Stimulated activated CD8-positive, alpha-beta memory T cell treated with anti-CD3 and anti-CD28 coated beads, Interleukin-15, amount 100 ng/mL, for 4 hours (primary cell): ENCODE data around the gene BICRA.
"Not testable (repeated sequence)": the region's sequence is repeated elsewhere in the genome, so short reads cannot be mapped to it uniquely, and the experiment has no call there.

Source experiments
- DNase-seq, 2 donors: peaks; one replicate each; pipeline ENCODE4 v3.0.0-alpha.2; 2020; ENCODE audit warnings: low read depth in 2 of 2

BICRA gene

DNA sequence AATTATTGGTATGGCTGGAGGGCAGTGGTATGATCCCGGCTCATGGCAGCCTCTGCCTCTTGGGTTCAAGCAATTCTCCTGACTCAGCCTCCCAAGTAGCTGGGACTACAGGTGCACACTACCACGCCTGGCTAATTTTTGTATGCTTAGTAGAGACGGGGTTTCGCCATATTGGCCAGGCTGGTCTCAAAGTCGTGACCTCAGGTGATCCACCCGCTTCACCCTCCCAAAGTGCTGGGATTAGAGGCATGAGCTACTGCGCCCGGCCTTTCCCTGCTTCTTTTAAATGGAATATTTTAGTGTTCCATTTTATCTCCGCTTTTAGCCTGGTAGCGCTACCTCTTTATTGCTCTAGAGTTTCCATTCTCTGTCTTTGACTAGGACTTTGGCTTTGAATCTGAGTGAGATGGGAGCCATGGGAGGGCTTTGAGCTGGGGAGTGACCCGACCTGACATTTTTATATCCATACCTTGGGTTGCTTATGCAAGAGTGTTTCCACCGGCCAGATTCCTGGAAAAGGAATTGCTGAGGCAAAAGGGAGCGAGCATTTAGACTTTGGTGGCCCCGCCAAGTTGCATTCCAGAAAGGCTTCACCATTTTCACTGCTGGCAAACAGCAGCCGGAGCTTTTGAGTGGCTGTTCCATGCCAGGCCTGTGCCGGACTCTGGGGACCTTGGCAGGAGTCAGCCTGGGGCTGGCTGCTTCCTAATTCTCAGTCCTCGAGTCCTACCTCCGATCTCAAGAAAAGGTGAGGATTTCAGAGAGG is 22.9 kb downstream of the BICRA start:
- DNase-seq, result no peak

DNA sequence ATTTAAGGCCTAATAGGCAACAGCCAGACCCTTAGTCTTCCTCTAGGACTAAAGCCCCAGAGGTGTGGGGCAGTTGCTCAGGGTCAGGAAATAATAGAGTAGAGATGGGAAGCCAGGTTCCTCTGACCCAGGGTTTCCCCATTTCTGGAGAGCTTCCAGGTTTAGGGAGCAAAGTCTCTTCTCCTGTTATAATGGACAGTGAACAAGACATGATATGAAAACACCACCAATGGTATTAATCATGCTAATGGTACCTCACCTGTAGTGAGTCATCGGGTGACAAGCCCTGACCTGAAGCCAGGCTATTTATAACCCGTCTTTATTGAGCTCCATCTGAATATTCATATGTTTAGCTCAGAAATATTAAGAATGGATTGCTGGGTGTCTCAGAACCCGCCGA is 24.6 kb downstream of the BICRA start:
- DNase-seq, result no peak

DNA sequence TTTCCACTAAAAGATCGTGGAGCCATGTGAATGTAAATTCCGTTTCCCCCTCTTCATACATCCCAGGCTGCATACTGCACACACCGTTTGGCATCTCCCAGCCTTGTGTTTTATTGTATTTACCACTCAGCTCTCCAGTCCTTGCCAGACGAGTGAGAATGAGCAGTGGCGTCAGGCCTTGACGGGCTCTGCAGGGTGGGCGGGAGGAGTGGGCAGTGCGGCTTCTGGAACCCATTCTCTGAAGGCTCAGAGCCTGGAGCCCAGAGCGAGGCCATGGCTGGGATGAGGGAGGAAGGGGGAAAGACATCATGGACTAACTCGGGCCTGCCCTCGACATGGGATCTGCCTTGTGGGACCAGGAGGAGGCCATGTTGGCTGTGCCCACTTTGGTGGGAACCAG is 25.1 kb downstream of the BICRA start:
- no peak for DNase-seq

DNA sequence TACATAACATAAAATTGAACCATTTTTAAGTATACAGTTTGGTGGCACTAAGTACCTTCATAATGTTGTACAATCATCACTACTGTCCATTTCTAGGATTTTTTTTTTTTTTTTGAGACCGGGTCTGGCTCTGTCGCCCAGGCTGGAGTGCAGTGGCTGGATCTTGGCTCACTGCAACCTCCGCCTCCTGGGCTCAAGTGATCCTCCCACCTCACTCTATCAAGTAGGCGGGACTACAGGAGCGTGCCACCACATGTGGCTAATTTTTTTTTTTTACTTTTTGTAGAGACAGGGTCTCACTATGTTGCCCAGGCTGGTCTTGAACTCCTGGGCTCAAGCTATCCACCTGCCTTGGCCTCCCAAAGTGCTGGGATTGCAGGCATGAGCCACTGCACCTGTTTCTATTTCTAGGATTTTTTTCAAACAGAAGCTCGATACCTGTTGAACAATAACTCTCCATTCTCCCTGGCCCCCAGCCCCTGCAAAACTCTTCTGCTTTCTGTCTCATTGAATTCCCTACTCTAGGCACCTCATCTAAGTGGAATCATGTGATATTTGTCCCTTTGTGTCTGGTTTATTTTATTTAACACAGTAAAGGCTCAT is 26.3 kb downstream of the BICRA start:
- not testable (repeated sequence) for DNase-seq

DNA sequence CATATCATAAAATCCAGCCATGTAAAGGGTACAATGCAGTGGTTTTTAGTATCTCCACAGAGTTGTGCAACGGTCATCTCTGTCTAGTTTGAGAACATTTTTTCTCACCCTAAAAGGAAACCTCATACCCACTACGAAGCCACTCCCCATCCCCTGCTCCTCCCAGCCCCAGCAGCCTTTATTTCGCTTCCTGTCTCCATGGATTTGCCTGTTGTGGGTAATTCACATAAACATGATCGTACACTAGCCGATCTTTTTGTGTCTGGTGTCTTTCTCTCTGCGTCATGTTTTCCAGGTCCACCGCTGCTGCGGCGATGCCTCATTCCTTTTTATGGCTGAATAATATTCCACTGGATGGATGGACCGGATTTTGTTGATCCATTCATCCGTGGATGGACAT is 28.6 kb downstream of the BICRA start:
- no peak for DNase-seq

DNA sequence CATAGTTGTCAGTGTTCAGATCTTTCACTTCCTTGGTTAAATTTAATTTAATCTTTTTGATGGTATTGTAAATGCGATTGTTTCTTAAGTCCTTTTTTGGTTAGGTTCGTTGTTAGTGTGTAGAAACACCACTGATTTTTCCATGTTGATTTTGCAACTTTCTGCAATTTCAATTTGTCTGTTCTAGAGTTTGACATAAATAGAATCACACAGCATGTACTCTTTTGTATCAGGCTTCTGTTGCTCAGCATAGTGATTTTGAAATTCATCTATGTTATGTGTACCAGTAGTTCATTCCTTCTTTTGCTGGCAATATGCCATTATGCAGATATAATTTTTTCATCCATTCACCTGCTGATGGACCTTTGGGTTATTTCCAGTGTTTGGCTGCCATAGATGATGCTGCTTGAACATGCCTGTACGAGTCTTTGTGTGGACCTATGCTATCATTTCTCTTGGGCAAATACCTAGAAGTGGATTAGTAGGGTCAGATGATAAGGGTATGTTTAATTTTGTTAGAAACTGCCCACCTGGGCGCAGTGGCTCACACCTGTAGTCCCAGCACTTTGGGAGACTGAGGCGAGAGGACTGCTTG is 33.1 kb downstream of the BICRA start:
- no peak for DNase-seq

DNA sequence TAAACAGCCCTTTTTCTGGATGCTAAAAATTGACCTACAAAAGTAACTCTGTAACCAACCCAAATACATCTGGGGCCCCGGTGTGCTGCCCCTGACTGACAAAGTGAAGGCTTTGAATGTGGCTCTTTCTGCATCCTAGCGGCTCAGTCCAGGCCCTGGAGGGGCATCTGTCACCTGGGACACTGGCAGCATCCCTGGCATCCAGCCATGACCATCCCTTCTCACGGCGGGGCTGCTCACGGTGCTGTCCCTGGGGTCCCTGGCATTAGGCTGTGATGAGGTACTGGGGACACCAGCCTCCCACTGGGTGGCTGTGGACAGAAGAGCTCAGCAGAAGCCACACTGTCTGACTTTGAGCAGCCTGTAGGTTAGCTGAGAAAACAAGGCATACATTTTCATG is 34.3 kb downstream of the BICRA start:
- no peak for DNase-seq

DNA sequence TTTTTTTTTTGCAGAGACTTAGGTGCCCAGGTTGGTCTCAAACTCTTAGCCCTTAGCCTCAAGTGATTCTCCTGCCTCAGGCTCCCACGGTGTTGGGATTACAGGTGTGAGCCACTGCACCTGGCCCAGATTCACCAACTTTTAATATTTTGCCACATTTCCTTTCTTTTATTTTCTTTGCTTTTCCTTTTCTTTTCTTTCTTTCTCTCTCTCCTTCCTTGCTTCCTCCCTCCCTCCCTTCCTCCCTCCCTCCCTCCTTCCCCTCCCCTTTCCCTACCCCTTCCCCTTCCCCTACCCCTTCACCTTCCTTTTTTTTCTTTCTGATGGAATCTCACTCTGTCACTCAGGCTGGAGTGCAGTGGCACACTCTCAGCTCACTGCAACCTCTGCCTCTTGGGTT is 35.3 kb downstream of the BICRA start:
- DNase-seq, result no peak

DNA sequence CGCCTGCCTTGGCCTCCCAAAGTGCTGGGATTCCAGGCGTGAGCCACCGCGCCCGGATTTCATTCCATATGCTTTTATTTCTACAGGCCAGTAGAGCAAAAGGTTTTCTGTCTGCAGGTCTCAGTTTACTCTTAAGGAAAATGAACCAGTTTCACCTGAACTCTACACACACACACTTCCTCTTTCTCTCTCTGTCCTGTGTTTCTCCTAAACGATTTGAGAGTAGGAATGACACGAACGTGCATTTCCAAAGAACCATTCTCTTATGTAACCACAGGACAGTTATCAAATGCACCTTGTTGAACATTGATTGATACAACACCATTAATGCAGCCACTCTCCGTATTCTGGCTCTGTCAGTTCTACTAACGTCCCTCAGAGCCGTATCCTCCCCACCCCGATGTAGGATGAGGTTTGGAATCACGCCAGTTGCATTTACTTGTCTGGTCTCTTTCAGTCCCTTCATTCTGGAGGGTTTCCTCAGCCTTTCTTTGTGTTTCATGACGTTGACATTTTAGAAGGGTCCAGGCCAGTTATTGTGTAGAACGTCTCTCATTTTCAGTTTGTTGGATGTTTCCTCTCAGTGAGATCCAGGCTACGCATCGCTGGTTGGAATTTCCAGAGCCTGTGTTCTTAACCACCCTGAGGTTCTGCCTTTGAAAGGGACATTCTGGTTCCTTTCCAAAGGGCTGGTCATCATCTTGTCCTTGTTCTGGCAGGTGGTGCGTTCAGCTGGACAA is 36.0 kb downstream of the BICRA start:
- DNase-seq, result no peak

DNA sequence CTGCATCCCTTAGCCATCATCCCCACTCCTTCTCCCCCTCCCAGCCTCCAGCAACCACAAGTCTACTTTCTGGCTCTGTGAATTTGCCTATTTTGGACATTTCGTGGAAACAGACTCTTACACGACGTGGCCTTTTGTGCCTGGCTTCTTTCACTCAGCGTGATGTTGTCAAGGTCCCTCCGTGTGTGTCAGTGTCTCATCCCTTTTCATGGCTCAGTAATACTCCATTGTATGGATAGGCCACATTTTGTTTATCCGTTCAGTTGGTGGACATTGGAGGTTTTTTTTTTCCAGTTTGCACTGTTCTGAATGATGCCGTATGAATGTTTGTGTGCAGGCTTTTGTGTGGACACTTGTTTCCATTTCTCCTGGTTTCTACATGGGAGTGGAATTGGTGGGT is 38.0 kb downstream of the BICRA start:
- no peak for DNase-seq

DNA sequence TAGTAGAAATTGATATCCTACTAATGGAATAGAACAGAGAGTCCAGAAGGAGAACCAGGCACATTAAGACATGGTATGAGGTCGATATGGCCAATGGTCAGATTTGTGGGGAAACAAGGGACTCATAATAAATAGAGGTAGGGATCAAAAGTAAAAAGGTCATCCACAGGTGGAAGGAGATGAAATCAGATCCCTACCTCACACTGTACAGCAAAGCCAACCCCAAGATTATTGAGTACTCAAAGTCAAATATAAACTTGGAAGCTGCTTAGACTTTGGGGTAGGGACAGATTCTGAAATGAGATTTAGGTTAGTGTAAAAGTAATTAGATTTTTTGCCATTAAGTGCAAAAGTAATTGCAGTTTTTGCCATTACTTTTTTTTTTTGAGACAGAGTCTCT is 40.7 kb downstream of the BICRA start:
- DNase-seq, result no peak

DNA sequence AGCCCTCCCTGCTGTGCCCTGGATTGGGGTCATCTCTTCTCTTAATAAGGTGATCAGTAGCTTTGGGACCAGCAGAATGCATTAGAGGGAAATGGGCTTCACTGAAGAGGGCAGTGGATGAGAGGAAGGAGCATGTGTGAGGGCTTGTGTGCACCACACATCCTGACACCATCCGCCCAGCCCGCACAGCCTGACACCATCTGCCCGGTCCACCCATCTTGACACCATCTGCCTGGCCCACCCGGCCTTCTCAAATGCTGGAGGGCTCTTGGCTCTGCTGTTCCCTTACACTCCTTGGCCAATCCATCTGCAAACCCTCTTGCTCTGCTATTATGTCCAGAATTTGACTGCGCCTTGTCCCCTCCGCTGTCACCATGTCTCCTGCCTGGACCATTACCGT is 41.8 kb downstream of the BICRA start:
- no peak for DNase-seq

DNA sequence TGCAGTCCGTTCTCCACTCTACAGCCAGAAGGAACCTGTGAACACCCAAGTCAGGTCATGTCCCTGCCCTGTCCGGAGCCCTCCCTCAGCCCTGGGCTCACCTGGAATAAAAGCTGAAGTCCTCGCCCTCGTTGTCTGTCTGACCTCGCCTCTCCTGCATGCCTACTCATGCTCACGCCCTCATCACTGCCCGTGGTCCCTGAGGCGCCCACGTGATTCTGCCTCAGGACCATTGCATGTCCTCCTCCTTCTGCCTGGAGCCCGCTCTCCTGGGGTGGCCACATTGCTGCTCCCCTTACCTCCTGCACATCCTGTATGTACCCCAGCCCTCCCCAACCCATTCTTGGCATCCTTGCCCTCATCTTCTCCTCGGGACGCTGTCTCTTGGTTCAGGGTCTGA is 42.2 kb downstream of the BICRA start:
- DNase-seq, result no peak

DNA sequence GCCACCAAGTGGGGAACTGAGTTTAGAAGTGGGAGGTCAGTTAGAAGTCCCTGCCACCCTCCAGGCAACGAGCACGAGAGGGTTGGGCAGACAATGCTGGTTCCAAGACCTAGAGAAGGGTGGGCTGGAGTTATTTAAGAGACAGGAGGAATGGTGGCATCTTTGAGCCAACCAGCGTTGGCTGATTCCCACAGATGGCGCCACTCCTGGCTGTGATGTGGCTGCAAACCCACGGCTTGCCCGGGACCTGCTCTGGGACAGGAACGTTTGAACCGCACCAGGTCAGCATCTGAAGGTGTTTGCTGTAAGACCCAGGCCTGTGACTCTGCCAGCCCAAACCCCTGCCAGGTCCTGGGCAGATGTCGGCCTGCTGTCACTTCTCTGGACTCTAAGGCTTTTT is 42.8 kb downstream of the BICRA start:
- DNase-seq, result no peak

DNA sequence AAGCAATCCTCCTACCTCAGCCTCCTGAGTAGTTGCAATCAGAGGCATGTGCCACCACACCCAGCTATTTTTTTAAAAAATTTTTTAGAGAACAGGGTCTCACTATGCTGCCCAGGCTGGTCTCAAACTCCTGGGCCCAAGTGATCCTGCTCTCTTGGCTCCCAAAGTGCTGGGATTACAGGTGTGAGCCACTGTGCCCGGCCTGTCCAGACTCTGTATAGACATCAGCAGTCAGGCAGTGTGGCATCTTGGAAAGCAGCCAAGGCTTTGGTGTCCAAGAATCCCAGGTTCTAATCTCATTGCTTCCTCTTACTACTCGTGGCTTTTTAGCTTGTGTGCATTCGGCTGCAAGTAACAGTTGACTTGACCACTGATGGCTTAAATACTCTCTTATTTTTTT is 43.4 kb downstream of the BICRA start:
- no peak for DNase-seq

DNA sequence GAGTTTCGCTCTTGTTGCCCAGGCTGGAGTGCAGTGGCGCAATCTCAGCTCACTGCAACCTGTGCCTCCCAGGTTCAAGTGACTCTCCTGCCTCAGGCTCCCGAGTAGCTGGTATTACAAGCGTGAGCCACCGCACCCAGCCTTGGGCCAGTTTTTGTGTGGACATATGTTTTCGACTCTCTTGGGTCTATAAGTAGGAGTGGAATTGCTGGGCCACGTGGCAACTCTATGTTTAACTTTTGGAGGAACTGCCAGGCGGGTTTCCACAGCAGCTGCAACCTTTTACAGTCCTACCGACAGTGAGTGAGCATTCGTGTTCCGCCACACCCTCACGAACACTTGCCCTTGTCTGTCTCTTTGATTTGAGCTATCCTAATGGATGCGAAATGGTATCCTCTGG is 44.9 kb downstream of the BICRA start:
- DNase-seq, result no peak

DNA sequence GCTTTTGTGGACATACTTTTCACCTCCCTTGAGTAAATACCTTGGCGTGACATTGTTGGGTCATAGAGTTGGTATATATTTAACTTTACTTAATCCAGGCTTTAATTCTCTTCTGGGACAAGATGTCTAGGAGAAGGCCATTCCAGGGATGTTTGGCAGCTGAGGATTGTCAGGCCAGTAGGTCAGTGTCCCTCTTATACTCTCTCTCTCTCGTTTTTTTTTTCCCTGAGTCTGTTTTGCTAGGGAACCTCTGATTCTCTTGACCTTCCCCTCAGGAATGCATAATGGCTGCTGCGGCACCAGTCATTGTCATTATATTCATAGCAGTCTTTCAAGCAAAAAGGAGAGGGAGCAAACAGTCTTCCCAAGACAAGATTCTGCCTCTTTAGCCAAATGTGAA is 48.8 kb downstream of the BICRA start:
- DNase-seq, result no peak

DNA sequence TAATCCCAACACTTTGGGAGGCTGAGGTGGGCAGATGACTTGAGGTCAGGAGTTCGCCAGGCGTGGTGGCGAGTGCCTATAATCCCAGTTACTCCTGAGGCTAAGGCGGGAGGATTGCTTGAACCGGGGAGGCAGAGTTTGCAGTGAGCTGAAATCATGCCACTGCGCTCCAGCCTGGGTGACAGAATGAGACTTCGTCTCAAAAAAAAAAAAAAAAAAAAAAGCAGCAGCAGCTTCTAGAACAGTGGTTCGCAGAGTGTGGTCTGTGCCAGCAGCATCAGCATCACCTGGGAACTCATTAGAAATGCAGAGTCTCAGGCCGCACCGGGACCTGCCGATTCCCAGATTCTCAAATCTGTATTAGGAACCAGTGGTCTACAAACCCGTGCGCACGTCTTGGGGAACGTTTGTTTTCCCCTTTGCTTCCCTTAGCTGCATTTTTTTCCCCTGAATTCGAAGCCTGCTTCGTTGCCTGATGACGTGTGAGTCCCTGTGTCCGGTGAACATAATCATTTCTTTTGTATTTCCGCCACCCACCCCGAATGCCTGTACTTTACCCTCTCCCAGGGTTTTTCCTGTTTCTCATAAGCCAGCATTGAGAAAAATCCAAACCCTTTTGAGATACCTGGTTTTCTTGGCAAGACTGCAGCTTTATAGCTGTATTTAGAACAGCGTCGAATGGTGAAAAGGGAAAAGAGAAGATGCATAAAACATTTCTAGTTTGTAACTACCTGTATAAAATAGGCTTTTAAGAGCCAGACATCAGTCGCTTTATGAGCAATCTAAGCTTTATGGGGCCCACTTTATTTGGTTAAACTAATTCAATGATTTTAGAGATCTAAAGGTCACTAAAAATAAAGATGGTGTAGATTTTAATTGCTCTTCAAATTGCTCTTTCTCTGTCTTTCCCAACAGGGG is 49.8 kb downstream of the BICRA start:
- no peak for DNase-seq

DNA sequence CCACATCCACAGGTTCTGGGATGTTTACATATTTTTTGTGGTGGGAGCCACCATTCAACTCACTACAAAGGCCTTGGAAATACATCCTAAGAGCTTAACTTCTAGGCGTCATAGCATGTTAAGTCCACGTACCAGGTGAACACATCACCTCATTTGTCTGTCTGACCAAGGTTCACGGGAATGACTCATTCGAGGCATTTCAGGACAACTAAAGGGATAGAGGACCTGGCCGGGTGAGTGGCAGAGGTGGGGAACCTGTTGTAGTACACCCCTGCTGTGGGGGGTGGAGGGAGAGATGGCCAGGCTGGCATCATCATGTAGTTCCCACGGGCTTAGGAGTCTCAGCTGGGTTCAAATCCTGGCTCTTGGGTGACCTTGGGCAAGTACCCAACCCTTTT is 51.5 kb downstream of the BICRA start:
- DNase-seq, result no peak

DNA sequence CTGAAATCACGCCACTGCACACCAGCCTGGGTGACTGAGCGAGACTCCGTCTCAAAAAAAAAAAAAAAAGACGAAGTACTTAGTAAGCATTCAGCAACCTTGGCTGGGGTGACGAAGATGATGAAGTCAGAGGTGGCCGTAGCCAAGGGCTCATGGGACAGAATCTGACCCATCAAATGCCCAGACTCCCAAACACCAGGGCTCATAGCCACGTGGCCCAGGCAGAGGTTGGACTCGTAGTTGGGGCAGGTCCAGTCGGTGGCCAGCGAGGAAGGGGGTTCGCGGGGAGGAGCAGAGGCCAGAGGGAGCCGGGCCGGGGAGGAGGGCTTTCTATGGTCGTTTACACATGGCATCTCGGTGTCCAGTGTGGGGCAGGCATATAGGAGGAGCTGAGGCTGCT is 52.2 kb downstream of the BICRA start:
- DNase-seq, result no peak

DNA sequence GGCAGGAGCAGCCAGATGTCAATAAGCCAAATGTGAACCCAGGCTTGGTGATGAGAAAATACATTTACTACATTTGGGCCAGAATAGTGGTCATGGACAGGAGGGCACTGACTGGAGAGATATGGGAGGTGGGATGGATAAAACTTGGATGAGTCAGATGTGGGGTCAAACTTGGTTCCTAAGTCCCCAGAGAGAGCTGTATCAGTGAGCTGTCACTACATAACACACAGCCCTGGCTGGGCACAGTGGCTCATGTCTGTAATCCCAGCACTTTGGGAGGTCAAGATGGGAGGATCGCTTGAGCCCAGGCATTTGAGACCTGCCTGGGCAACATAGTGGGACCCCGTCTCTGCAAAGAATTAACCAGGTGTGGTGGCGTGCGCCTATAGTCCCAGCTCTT is 52.7 kb downstream of the BICRA start:
- no peak for DNase-seq

DNA sequence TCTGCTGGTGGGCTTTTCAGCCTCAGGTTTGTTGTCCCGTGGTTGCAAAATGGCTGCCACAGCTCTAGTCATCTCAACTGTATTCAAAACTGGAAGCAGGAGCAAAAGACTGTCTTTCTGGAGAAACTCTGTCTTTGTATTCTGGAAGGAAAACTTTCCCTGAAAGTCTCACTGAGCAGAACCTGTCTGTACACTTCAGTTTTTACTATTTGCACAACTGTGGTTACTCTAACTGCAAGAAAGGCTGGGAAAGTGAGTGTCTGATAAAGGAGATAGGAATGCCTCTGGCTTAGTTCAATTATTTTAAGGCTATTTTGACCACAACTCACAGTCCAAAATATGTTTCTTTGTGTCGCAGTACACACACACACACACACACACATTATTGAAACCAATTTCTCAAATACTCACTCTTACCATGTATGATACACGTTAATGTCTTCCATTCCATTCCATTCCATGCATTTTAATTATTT is 54.5 kb downstream of the BICRA start:
- DNase-seq, result no peak
